Common myeloid progenitor, CD34-positive (primary cell): Measurements from ENCODE around the gene BMP4.

Experiments
- CTCF ChIA-PET: fragments of 350-600 bp; sonication (Branson Sonifier 250); formaldehyde crosslinking; loops from one replicate; lab custom pipeline; 2021; ENCODE audit warnings: antibody characterized with exemption; lab: Charles Lee
- POLR2A ChIA-PET: fragments of 350-600 bp; sonication (Branson Sonifier 250); formaldehyde crosslinking; loops from one replicate; lab custom pipeline; 2021; ENCODE audit warnings: antibody characterized with exemption; lab: Charles Lee
- DNase-seq, 3 donors: peaks; one replicate each; pipeline versions ENCODE4 v3.0.0 to v3.0.0-alpha.2; 2013
- H3K27ac ChIP-seq, 2 experiments: 1 replicate in 1 of 2; 2 replicates in 1 of 2; pipeline ENCODE4 v1.7.0; 2013; ENCODE audit warnings: inconsistent platforms in 2 of 2, low read length in 2 of 2, mild to moderate bottlenecking in 2 of 2, low read depth in 1 of 2, moderate library complexity in 1 of 2; ENCODE audit not compliant: severe bottlenecking in 2 of 2, insufficient read depth in 1 of 2, poor library complexity in 1 of 2
- H3K27me3 ChIP-seq, 5 experiments: replicated peaks in 2 of 5; 1 replicate in 3 of 5; 2 replicates in 2 of 5; pipeline versions ENCODE4 v1.6.1 to v1.7.0; 2013; ENCODE audit warnings: low read length in 4 of 5, mild to moderate bottlenecking in 2 of 5, moderate library complexity in 2 of 5, inconsistent platforms in 1 of 5; ENCODE audit not compliant: insufficient read depth in 5 of 5, control insufficient read depth in 4 of 5
- H3K36me3 ChIP-seq, 4 experiments: 1 replicate in 2 of 4; 2 replicates in 2 of 4; pipeline versions ENCODE4 v1.6.1 to v1.7.0; 2013; ENCODE audit warnings: low read length in 3 of 4, control low read depth in 1 of 4, mild to moderate bottlenecking in 1 of 4; ENCODE audit not compliant: control insufficient read depth in 4 of 4, insufficient read depth in 4 of 4
- H3K4me1 ChIP-seq, 4 experiments: 1 replicate in 3 of 4; 2 replicates in 1 of 4; pipeline versions ENCODE4 v1.6.1 to v1.7.1; 2013; ENCODE audit warnings: low read length in 3 of 4, mild to moderate bottlenecking in 3 of 4, control low read depth in 1 of 4, inconsistent platforms in 1 of 4, moderate library complexity in 1 of 4; ENCODE audit not compliant: control insufficient read depth in 4 of 4, insufficient read depth in 4 of 4; ENCODE audit errors: control extremely low read depth in 1 of 4
- H3K4me3 ChIP-seq, 7 experiments: 1 replicate in 4 of 7; 2 replicates in 3 of 7; pipeline versions ENCODE4 v1.5.1 to v1.7.0; 2013; ENCODE audit warnings: mild to moderate bottlenecking in 7 of 7, low read length in 6 of 7, moderate library complexity in 6 of 7, inconsistent platforms in 2 of 7, low read depth in 2 of 7, control low read depth in 1 of 7; ENCODE audit not compliant: insufficient read depth in 4 of 7, control insufficient read depth in 1 of 7; ENCODE audit errors: extremely low read depth in 1 of 7
- H3K9me3 ChIP-seq, 5 experiments: 1 replicate in 4 of 5; 2 replicates in 1 of 5; pipeline versions ENCODE4 v1.6.1 to v1.7.1; 2013; ENCODE audit warnings: low read length in 4 of 5, mild to moderate bottlenecking in 2 of 5, inconsistent platforms in 1 of 5, low read depth in 1 of 5, moderate library complexity in 1 of 5; ENCODE audit not compliant: control insufficient read depth in 4 of 5, insufficient read depth in 2 of 5; ENCODE audit errors: control extremely low read depth in 1 of 5
- WGBS: methylation state at CpG from one replicate; pipeline ENCODE4 v1.1.5; 2013; ENCODE audit not compliant: insufficient coverage; 5-methylcytosine and 5-hydroxymethylcytosine counted together

Gene BMP4

GRCh38 chr14:53947094-53947445 lies 9.6 kb downstream of the BMP4 start:
- Histone ChIP-seq H3K36me3 (no peaks in the 10 kb centered on the region), H3K27ac (no peak overlapping the region), H3K9me3 (no peaks in the 10 kb centered on the region), H3K4me3 (peak overlapping the region in 4 of 7 experiments; percentile 26 to 62 (median 44)), H3K4me1 (peaks cover 0 to 9% (median 3%) of the 10 kb centered on the region in 4 experiments), H3K27me3 (peaks cover 18 to 94% (median 54%) of the 10 kb centered on the region in 5 experiments)
- POLR2A ChIA-PET = no interaction called here
- DNase-seq = no peak
- WGBS = 41% methylated on average over 3 of the region's 12 CpGs
- CTCF ChIA-PET = interaction anchor here (0.6 kb wide), 1 partner anchor 272 kb away, joined by 3 read pairs; no protein-coding TSS in a partner anchor

DNA sequence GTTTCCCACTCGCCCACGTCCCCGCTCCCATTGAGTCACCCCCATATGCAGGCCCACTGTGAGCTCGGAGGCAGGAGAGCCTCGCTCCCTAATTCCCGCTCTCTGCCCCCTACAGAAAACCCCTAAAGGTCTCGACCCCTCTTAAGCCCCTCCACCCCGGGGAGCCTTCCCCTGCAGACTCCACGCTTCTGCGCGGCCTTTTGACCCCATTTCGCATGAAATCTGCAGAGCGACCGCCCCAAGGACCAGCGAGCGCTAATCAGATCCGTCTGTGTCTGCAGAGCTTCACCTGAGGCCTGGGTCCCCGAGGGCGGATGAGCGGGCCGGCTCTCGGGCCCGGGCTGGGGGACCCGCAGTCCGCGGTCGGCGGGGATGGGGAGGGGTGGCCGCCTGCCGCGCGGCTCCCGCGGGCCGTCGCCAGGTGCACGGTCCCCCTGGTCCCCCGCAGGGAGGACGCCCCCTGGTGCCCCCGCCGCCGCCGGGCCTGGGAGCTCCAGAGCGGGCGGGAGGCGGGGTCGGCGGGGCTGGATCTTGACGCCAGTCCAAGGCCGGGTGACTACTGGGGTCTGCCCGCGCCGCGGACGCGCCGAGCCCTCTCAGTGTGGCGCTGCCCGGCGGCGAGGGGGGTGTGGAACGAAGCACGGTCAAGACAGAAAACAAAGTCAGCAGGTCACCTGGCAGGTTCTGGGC lies 10.1 kb downstream of the BMP4 start:
- no peaks in the 10 kb centered on the region for H3K36me3 ChIP-seq
- peaks cover 0 to 9% (median 3%) of the 10 kb centered on the region in 4 experiments for H3K4me1 ChIP-seq
- ChIA-PET POLR2A (no interaction called here), CTCF (interaction anchor here (0.9 to 1.2 kb wide), 4 partner anchors 8 to 19 kb away, joined by 3 read pairs; no protein-coding TSS in a partner anchor)
- WGBS = 9% methylated on average over 44 of the region's 63 CpGs
- H3K9me3 ChIP-seq = no peaks in the 10 kb centered on the region
- DNase-seq = peak in 1 of 3 donors; percentile 17
- H3K27ac ChIP-seq = no peak overlapping the region
- H3K27me3 ChIP-seq = peaks cover 18 to 89% (median 54%) of the 10 kb centered on the region in 5 experiments
- H3K4me3 ChIP-seq = peak overlapping the region in 4 of 7 experiments; percentile 26 to 62 (median 44)

DNA sequence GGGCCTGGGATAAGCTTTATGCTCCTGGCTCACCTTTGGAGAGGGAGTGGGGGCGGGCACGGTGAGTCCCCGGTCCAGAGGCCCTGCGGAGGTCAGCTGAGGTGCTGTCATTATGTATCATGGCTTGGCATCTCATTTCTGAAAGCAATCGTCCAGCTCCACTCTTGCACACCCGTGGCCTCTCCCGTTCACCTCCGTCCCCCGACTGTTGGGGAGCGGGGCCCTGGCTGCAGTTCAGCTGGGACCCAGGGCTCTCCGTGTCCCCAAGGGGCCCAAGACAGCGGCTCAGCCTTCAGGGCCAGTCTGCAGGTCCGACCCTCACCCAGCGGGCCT lies 10.6 kb downstream of the BMP4 start:
- H3K27me3 ChIP-seq = peaks cover 18 to 86% (median 53%) of the 10 kb centered on the region in 5 experiments
- no peaks in the 10 kb centered on the region for H3K9me3 ChIP-seq
- no peak overlapping the region for H3K27ac ChIP-seq
- no peaks in the 10 kb centered on the region for H3K36me3 ChIP-seq
- ChIA-PET CTCF (interaction anchor here (0.9 to 1.2 kb wide), 4 partner anchors 9 to 20 kb away, joined by 3 read pairs; no protein-coding TSS in a partner anchor), POLR2A (no interaction called here)
- H3K4me3 ChIP-seq = peak overlapping the region in 1 of 7 experiments; percentile 38
- H3K4me1 ChIP-seq = peaks cover 0 to 9% (median 3%) of the 10 kb centered on the region in 4 experiments
- WGBS = 50% methylated on average over 14 of the region's 14 CpGs
- no peak for DNase-seq

- Histone ChIP-seq H3K27ac (no peak overlapping the region), H3K4me1 (peaks cover 0 to 9% (median 3%) of the 10 kb centered on the region in 4 experiments), H3K36me3 (no peaks in the 10 kb centered on the region), H3K27me3 (peaks cover 18 to 72% (median 44%) of the 10 kb centered on the region in 5 experiments), H3K9me3 (no peaks in the 10 kb centered on the region), H3K4me3 (no peak overlapping the region)
- no peak for DNase-seq
- 64% methylated on average over 1 of the region's 2 CpGs for WGBS
- ChIA-PET POLR2A (no interaction called here), CTCF (interaction anchor here (1.1 kb wide), 1 partner anchor 19 kb away, joined by 3 read pairs; no protein-coding TSS in a partner anchor)
These were observed 12.9 kb downstream of the BMP4 start for GRCh38 chr14:53943751-53944083.

- Histone ChIP-seq H3K9me3 (no peaks in the 10 kb centered on the region), H3K4me1 (peaks cover 0 to 9% (median 3%) of the 10 kb centered on the region in 4 experiments), H3K36me3 (no peaks in the 10 kb centered on the region), H3K27ac (no peak overlapping the region), H3K4me3 (no peak overlapping the region), H3K27me3 (peaks cover 14 to 66% (median 39%) of the 10 kb centered on the region in 5 experiments)
- 27% methylated on average over 3 of the region's 8 CpGs for WGBS
- ChIA-PET POLR2A (no interaction called here), CTCF (interaction anchor here (1.1 kb wide), 1 partner anchor 18 kb away, joined by 3 read pairs; no protein-coding TSS in a partner anchor)
- no peak for DNase-seq
These were observed 13.5 kb downstream of the BMP4 start for GRCh38 chr14:53942970-53943750.

DNA sequence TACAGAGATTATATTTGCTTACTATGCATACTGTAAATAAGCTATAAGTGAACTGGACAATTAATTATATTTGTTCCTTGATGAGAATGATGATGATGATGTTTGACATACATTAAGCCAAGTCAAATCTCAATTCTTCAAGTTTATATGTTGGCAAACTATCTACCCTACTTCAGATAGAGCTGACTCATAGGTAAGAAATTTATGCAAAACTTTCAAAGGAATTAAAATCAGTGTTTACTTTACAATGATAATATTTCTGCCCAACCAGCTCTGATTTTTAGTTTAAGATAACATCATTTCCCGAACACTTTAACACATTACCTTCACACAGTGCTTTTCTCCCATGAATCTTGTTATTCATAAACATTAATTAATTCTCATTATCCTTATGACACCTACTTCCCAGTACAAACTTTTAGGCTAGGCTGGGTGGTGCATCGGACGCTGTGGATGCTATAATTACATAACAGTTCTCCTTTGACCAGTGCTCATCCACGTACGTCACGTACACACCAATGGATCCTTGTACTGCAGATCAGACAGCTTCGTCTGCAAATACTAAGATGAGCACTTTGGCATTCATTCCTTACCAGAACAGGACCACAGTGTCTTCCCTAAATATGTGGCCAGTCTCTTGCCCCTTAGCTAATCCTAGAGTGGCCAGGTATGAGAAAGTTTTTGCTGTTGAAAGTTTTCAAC lies 18.3 kb downstream of the BMP4 start:
- Histone ChIP-seq H3K4me1 (no peaks in the 10 kb centered on the region), H3K9me3 (no peaks in the 10 kb centered on the region), H3K4me3 (no peak overlapping the region), H3K27me3 (peaks cover 4 to 19% (median 6%) of the 10 kb centered on the region in 5 experiments), H3K27ac (no peak overlapping the region), H3K36me3 (no peaks in the 10 kb centered on the region)
- no peak for DNase-seq
- POLR2A ChIA-PET = no interaction called here
- WGBS = 99% methylated on average over 7 of the region's 7 CpGs
- CTCF ChIA-PET = interaction anchor here (1.2 to 2.4 kb wide), 3 partner anchors 8 to 237 kb away, joined by 3 to 8 read pairs (median 5); no protein-coding TSS in a partner anchor
